ENCODE measurements around the gene NPTX1.

GRCh38 chr17:80430446-80431245 lies 45.8 kb downstream of the NPTX1 start:
- TF ChIP-seq CTCF (IDR thresholded peaks at IDR 0.05; ENCODE audit: low read depth, low read length, poor library complexity, severe bottlenecking) (no peak), EZH2phosphoT487 (IDR thresholded peaks at IDR 0.05; ENCODE audit: borderline replicate concordance, low read length) (no peak)

All from DOHH2 (cell line).